Thyroid gland (tissue), 4 donors: Measurements from ENCODE around the gene EML3.

Experiments used
- CTCF ChIP-seq, 6 experiments: fragments of 200-600 bp in 3 of 6; fragments of 450-650 bp in 3 of 6; sonication (generic) in 3 of 6; IDR thresholded peaks; one replicate each; pipeline ENCODE4 v1.5.1; 2016 to 2019; ENCODE audit warnings: antibody characterized with exemption in 6 of 6, mild to moderate bottlenecking in 2 of 6, inconsistent platforms in 1 of 6, moderate library complexity in 1 of 6
- POLR2A ChIP-seq, 2 donors: fragments of 450-650 bp; IDR thresholded peaks; one replicate each; pipeline ENCODE4 v1.6.1; 2017; ENCODE audit warnings: antibody characterized with exemption in 2 of 2, mild to moderate bottlenecking in 2 of 2, moderate library complexity in 1 of 2

GRCh38 chr11:62566247-62566646 is 46.3 kb downstream of the EML3 start:
- TF ChIP-seq CTCF (IDR thresholded peaks at IDR 0.05), result no peak
- TF ChIP-seq POLR2A (IDR thresholded peaks at IDR 0.05), result no peak
